H1 (cell line): Measurements from ENCODE around the gene ADAMTS3. TPM values are rescaled to one million over a fixed set of nuclear protein-coding genes. Genes with fewer than 3 reads are reported as not detected.

Source experiments
- ASH2L ChIP-seq: fragments of 200-600, 300-600 bp; sonication (generic); IDR thresholded peaks from one replicate; pipeline ENCODE4 v1.7.1; 2017; ENCODE audit warnings: low read length
- CHD1 ChIP-seq: IDR thresholded peaks from 2 replicates; pipeline ENCODE4 v1.6.1; 2012; ENCODE audit warnings: low read depth, low read length, improper control_type of control experiment
- polyA plus RNA-seq, 7 experiments: library from polyadenylated mRNA; depleted of rRNA in 3 of 7; stranded (reverse) in 5 of 7; unstranded in 2 of 7; fragments of >200 nt in 5 of 7; fragments of 200-250 nt in 2 of 7; gene quantifications; 1 replicate in 5 of 7; 2 replicates in 1 of 7; 4 replicates in 1 of 7; pipeline versions ENCODE4 v1.2.1 to v1.2.3, GENCODE V29; 2011 to 2013; ENCODE audit warnings: missing spikeins in 2 of 7, mixed read lengths in 2 of 7
- total RNA-seq: library from RNA; stranded (reverse); fragmentation: NEBNext Ultra II Directional; extraction: Animal tissue kit (Norgen Biotek cat#: 25700); gene quantifications from 2 replicates; pipeline ENCODE4 v1.2.1, GENCODE V29; 2021

Gene ADAMTS3
- total and polyA plus RNA-seq, 2 of the 8 experiments (the other 6 are each of a cell fraction or from before 2014, with no cell fraction given) = 1.3 to 3.4 TPM

- TF ChIP-seq ASH2L (no peak), CHD1 (no peak)
These were observed 177.7 kb downstream of the ADAMTS3 start (continued) for GRCh38 chr4:72391281-72391680.
